LNCaP clone FGC (cell line): Measurements from ENCODE around the gene LDLRAD3.

Experiments used
- DNase-seq: peaks from one replicate; pipeline ENCODE4 v3.0.0-alpha.2; 2011; ENCODE audit warnings: low read depth
- H3K4me3 ChIP-seq: 2 replicates; pipeline ENCODE4 v1.5.1; 2011; ENCODE audit warnings: mild to moderate bottlenecking, low read depth, low read length, control low read depth
- CTCF ChIP-seq: IDR thresholded peaks from 2 replicates; pipeline ENCODE4 v1.5.1; 2012; ENCODE audit warnings: mild to moderate bottlenecking; ENCODE audit not compliant: control insufficient read depth, insufficient read depth; ENCODE audit errors: extremely low read depth

LDLRAD3 gene

GRCh38 chr11:35927104-35927503 is 16.8 kb upstream of the LDLRAD3 start:
- no peak overlapping the region for H3K4me3 ChIP-seq
- no peak for TF ChIP-seq CTCF
- no peak for DNase-seq

GRCh38 chr11:35927682-35928081 is 16.2 kb upstream of the LDLRAD3 start:
- DNase-seq: no peak
- no peak overlapping the region for H3K4me3 ChIP-seq
- TF ChIP-seq CTCF: no peak

- no peak for DNase-seq
- TF ChIP-seq CTCF: no peak
- H3K4me3 ChIP-seq: no peak overlapping the region
Measured at GRCh38 chr11:35928688-35929395, 15.0 kb upstream of the LDLRAD3 start.

- H3K4me3 ChIP-seq: no peak overlapping the region
- no peak for TF ChIP-seq CTCF
- no peak for DNase-seq
Measured at GRCh38 chr11:35930466-35930865, 13.4 kb upstream of the LDLRAD3 start.

DNA sequence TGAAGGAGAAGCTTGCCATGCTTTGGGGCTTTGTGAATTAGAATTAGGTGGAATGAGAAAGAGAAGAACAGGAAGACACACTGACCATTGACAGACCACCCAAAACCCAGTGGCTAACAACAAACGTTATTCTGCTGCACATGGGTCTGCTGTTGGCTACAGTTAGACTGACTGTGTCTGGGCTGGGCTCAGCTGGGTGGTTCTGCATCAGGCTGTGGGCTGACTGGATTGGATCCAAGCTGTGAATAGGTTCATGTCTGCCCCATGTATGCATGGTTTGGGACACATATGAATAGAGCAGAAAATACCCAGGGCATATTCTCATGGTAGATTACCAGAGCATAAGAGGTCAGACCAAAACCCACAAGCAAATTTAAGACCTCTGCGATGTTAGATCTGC is 11.7 kb upstream of the LDLRAD3 start:
- no peak for DNase-seq
- no peak overlapping the region for H3K4me3 ChIP-seq
- TF ChIP-seq CTCF: no peak

DNA sequence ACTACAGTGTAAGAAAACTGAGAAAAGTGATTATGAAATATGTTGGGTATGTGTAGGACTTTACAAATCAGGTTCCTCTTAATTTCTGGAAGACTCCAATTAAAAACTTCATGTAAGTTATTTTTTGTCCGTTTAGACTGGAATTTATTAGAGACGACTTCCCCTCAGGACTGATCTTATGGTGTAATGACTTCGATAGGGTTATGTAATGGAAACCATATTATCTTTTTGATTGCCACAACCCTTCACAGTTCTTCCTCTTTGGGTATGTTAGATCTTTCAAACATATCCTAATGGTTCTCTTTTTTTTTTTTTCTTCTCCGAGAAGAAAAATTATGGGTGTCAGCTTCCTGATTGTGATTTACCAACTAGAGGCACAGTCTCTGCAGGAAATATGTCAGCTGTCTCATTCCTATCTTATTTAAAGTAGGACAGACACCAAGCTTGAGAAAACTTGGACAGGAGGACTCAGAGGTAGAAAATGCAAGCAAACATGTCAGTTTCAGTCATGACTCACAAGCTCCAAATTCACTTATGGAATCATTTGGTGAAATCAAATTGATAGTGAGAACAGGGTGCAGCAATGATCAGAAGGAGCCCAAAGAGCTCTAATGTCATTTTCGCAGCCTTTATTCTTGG is 11.1 kb upstream of the LDLRAD3 start:
- H3K4me3 ChIP-seq: no peak overlapping the region
- no peak for DNase-seq

More for the DNA sequence above, 11.1 kb upstream of the LDLRAD3 start:
- TF ChIP-seq CTCF: no peak
